ENCODE results near the gene KLB.
A peak's percentile ranks its signal among the peaks of the same experiment; 100 is the strongest.
"Not testable (repeated sequence)": the region's sequence is repeated elsewhere in the genome, so short reads cannot be mapped to it uniquely, and the experiment has no call there.

Gene KLB

GRCh38 chr4:39406763-39407583 is at the start of gene KLB:
KLB (plus strand) TSS chr4:39406930; CDS start chr4:39406950, 20 bp downstream.
- no peak for TF ChIP-seq CTCF (IDR thresholded peaks at IDR 0.05; ENCODE audit: low read depth, low read length)
- no peak for DNase-seq (ENCODE audit: extremely low read depth, low read depth)

GRCh38 chr4:39357002-39357401 is 49.7 kb upstream of the KLB start:
- no peak for DNase-seq (ENCODE audit: extremely low read depth, low read depth)

GRCh38 chr4:39360611-39361010 is 46.1 kb upstream of the KLB start:
- DNase-seq (ENCODE audit: extremely low read depth, low read depth) = not testable (repeated sequence)

More at GRCh38 chr4:39357002-39357401, 49.7 kb upstream of the KLB start:
- TF ChIP-seq CTCF (IDR thresholded peaks at IDR 0.05; ENCODE audit: low read depth, low read length) = no peak

GRCh38 chr4:39362827-39363226 is 43.9 kb upstream of the KLB start:
- no peak for TF ChIP-seq CTCF (IDR thresholded peaks at IDR 0.05; ENCODE audit: low read depth, low read length)

GRCh38 chr4:39363773-39364393 is 42.8 kb upstream of the KLB start:
- no peak for DNase-seq (ENCODE audit: extremely low read depth, low read depth)
- TF ChIP-seq CTCF (IDR thresholded peaks at IDR 0.05; ENCODE audit: low read depth, low read length) = no peak

More at GRCh38 chr4:39362827-39363226, 43.9 kb upstream of the KLB start:
- no peak for DNase-seq (ENCODE audit: extremely low read depth, low read depth)

- no peak for DNase-seq (ENCODE audit: extremely low read depth, low read depth)
- TF ChIP-seq CTCF (IDR thresholded peaks at IDR 0.05; ENCODE audit: low read depth, low read length) = no peak
Measured at GRCh38 chr4:39365360-39365759, 41.4 kb upstream of the KLB start.

- peak; percentile 73 for DNase-seq (ENCODE audit: extremely low read depth, low read depth)
- no peak for TF ChIP-seq CTCF (IDR thresholded peaks at IDR 0.05; ENCODE audit: low read depth, low read length)
Measured at GRCh38 chr4:39365830-39366771, 40.6 kb upstream of the KLB start, which contains the start of gene RFC1. RFC1 (minus strand) TSS chr4:39366362; CDS start chr4:39366241, 121 bp downstream.
